Mucosa of descending colon (tissue), 3 donors: ENCODE measurements around the gene MYO18A. TPM values are rescaled to one million over a fixed set of nuclear protein-coding genes. Genes with fewer than 3 reads are reported as not detected.
"Not testable (repeated sequence)": the region's sequence is repeated elsewhere in the genome, so short reads cannot be mapped to it uniquely, and the experiment has no call there.

Source experiments
- ATAC-seq: fragments of 200-7000 bp; cut with Tn5 transposase; one replicate; pipeline ENCODE4 v1.9.1; 2020; ENCODE audit warnings: mild to moderate bottlenecking, moderate library complexity
- DNase-seq, 3 donors: peaks; one replicate each; pipeline ENCODE4 v3.0.0-alpha.2; 2020
- H3K36me3 ChIP-seq: fragments of 200-600 bp; one replicate; pipeline ENCODE4 v1.8.0; 2021; ENCODE audit warnings: low read depth, mild to moderate bottlenecking
- H3K4me1 ChIP-seq: fragments of 200-600 bp; one replicate; pipeline ENCODE4 v1.8.0; 2021; ENCODE audit warnings: low read depth, mild to moderate bottlenecking
- H3K4me3 ChIP-seq: fragments of 200-600 bp; one replicate; pipeline ENCODE4 v1.8.0; 2021; ENCODE audit warnings: mild to moderate bottlenecking
- H3K9me3 ChIP-seq: fragments of 200-600 bp; one replicate; pipeline ENCODE4 v1.8.0; 2021; ENCODE audit warnings: mild to moderate bottlenecking
- intact Hi-C, 2 donors: fragments of 100-400 bp; cut with DNase I in 1 of 2; cut with micrococcal nuclease in 1 of 2; formaldehyde crosslinking; loops; one replicate each; pipeline versions ENCODE4 v1.11.0 to v1.11.1; 2022; cut with DNase I, micrococcal nuclease
- total RNA-seq, 3 donors: library from RNA; stranded (reverse); fragmentation: NEBNext Ultra II Directional in 2 of 3; extraction: Animal tissue kit (Norgen Biotek cat#: 25700) in 2 of 3; gene quantifications; one replicate each; pipeline versions ENCODE4 v1.2.1 to v1.2.4, GENCODE V29; 2021 to 2023
- TF ChIP-seq, protein P1 (sequence below): fragments of 200-600 bp; IDR thresholded peaks from one replicate; pipeline ENCODE4 v1.8.0; 2022; ENCODE audit warnings: antibody characterized with exemption, mild to moderate bottlenecking
- donor health status: DM: no; HTN: no; CAD: no; lungs with moderate emphysema.
- donor health status: DM: no; HTN: no; CAD: no.
- donor health status: DM: no; HTN: yes; CAD: no.

The MYO18A gene
- total RNA-seq, 3 donors from 2014 or later = 84.9 to 111 (median 93.3) TPM

DNA sequence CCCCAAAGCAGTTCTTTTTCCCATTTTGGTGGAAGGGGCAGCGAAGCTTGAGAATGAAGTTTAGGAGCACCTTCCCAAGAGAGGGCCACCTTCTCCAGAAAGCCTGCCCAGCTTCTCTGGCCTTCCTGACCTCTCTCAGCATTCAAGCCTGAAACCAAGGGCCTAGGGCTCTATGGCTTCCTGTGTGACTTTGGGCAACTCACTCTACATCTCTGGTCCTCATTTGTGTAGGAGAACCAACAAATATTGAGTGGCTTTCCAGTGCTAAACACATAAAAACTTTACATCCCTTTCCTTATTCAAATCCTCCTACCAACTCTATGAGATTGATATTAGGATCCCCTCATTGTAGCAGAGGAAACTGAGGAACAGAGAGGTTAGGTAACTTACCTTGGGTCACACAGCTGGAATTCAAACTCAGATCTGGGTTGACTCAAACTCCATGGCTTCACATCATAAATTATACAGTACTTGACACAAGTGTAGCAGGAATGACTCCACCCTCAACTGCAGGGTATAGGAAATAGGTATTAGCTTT is 32.0 kb upstream of the MYO18A start:
- intact Hi-C loops = no loop called here
- Histone ChIP-seq H3K4me1 (no peaks in the 10 kb centered on the region), H3K36me3 (no peaks in the 10 kb centered on the region), H3K4me3 (no peak overlapping the region), H3K9me3 (no peaks in the 10 kb centered on the region)
- TF ChIP-seq, protein P1, sequence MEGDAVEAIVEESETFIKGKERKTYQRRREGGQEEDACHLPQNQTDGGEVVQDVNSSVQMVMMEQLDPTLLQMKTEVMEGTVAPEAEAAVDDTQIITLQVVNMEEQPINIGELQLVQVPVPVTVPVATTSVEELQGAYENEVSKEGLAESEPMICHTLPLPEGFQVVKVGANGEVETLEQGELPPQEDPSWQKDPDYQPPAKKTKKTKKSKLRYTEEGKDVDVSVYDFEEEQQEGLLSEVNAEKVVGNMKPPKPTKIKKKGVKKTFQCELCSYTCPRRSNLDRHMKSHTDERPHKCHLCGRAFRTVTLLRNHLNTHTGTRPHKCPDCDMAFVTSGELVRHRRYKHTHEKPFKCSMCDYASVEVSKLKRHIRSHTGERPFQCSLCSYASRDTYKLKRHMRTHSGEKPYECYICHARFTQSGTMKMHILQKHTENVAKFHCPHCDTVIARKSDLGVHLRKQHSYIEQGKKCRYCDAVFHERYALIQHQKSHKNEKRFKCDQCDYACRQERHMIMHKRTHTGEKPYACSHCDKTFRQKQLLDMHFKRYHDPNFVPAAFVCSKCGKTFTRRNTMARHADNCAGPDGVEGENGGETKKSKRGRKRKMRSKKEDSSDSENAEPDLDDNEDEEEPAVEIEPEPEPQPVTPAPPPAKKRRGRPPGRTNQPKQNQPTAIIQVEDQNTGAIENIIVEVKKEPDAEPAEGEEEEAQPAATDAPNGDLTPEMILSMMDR = no peak
- DNase-seq (no peak), ATAC-seq (no peak)

GRCh38 chr17:29210879-29211278 is 30.7 kb upstream of the MYO18A start:
- Histone ChIP-seq H3K36me3 (no peaks in the 10 kb centered on the region), H3K9me3 (no peaks in the 10 kb centered on the region), H3K4me3 (no peak overlapping the region), H3K4me1 (no peaks in the 10 kb centered on the region)
- intact Hi-C loops = no loop called here
- TF ChIP-seq, protein P1 = no peak
- no peak for DNase-seq
- ATAC-seq = no peak

DNA sequence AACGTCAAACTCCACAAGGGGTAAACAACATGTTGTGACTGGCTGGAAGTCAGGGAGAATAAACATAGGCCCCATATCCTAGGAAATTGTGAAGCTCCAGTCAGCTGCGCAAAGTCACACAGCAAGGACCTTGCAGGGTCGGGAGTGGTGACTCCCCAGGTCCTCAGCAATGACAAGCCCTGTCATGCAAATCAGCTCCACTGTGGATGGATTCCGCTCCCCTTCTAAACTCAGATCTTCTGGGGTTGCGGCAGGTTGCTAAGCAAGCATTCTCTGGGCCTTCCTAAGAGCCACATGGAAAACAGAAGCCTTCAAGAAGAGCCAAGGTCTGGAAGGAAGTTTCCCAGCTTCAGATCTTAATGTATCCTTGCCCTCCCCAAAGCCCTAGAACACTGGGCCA is 28.9 kb upstream of the MYO18A start:
- intact Hi-C loops = no loop called here
- no peak for ATAC-seq
- Histone ChIP-seq H3K36me3 (no peaks in the 10 kb centered on the region), H3K9me3 (no peaks in the 10 kb centered on the region), H3K4me3 (no peak overlapping the region), H3K4me1 (no peaks in the 10 kb centered on the region)
- TF ChIP-seq, protein P1 = no peak
- DNase-seq = no peak

- intact Hi-C loops = no loop called here
- DNase-seq (no peak), ATAC-seq (no peak)
- TF ChIP-seq, protein P1 = no peak
- H3K4me1 ChIP-seq = no peaks in the 10 kb centered on the region
- H3K36me3 ChIP-seq = no peaks in the 10 kb centered on the region
- H3K4me3 ChIP-seq = no peak overlapping the region
- H3K9me3 ChIP-seq = no peaks in the 10 kb centered on the region
Observed at GRCh38 chr17:29207975-29208374, 27.8 kb upstream of the MYO18A start.

DNA sequence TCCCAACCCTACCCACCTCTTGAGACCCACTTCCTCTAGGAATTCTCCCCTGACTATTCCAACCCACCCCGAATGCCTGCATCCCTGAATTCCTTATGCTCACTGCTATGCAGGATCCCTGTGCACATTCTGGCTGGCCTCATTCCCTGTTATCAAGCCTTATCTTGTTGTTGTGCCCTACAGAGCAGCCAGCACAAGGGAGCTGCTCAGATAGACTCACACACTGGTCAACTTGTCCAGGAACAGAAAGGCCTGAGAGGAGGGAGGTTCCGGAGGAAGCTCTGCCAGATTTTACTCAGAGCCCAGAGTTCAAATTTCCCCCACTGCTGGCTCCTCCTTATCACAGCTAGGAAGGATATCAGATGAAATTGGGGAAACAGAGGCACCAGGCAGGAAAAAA is 24.8 kb upstream of the MYO18A start:
- Histone ChIP-seq H3K4me3 (no peak overlapping the region), H3K36me3 (no peaks in the 10 kb centered on the region), H3K9me3 (no peaks in the 10 kb centered on the region), H3K4me1 (no peaks in the 10 kb centered on the region)
- intact Hi-C loops = no loop called here
- no peak for DNase-seq
- TF ChIP-seq, protein P1 = no peak
- no peak for ATAC-seq

DNA sequence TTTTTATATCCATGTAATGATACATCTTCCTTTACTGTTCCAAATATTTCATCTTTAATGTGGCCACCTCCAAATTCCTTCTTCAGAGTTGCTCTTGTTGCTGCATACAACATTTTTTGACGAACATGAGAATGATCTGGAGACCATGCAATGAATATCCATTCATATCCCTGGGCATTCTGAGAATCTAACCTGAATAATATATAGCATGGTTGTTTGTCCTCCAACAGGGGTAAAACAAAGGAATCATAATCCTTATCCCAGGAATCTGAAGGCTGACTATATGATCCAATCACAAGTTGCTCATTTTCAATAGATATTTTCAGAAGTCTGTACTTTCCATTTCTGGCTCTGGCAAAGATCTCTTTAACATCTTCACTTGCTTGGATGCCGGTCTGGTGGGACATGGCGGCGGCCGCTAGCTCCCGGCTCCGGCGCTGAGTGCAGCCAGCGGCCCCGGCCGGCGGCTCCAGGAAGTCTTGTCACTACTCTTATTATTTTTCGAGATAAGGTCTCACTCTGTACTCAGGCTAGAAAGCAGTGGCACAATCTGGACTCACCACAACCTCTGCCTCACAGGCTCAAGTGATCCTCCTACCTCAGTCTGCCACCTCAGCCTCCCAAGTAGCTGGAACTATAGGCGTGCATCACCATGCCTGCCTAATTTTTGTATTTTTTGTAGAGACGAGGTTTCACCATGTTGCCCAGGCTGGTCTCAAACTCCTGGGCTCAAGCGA is 24.0 kb upstream of the MYO18A start:
- H3K4me3 ChIP-seq, H3K4me1 ChIP-seq, intact Hi-C loops, H3K9me3 ChIP-seq, DNase-seq, H3K36me3 ChIP-seq: not testable (repeated sequence)
- peak; percentile 28 for ATAC-seq
